Uterus (tissue), 2 donors: ENCODE measurements around the gene FAM110D.

Experiments
- POLR2A ChIP-seq, 2 donors: fragments of 450-650 bp; IDR thresholded peaks; one replicate each; pipeline ENCODE4 v1.6.1; 2016; ENCODE audit warnings: antibody characterized with exemption in 2 of 2, mild to moderate bottlenecking in 1 of 2, moderate library complexity in 1 of 2
- TF ChIP-seq, protein P1 (sequence below), 4 experiments: fragments of 200-600 bp in 2 of 4; fragments of 450-650 bp in 2 of 4; sonication (generic) in 2 of 4; IDR thresholded peaks; one replicate each; pipeline ENCODE4 v1.5.1; 2016 to 2019; ENCODE audit warnings: antibody characterized with exemption in 4 of 4, mild to moderate bottlenecking in 2 of 4, moderate library complexity in 1 of 4

DNA sequence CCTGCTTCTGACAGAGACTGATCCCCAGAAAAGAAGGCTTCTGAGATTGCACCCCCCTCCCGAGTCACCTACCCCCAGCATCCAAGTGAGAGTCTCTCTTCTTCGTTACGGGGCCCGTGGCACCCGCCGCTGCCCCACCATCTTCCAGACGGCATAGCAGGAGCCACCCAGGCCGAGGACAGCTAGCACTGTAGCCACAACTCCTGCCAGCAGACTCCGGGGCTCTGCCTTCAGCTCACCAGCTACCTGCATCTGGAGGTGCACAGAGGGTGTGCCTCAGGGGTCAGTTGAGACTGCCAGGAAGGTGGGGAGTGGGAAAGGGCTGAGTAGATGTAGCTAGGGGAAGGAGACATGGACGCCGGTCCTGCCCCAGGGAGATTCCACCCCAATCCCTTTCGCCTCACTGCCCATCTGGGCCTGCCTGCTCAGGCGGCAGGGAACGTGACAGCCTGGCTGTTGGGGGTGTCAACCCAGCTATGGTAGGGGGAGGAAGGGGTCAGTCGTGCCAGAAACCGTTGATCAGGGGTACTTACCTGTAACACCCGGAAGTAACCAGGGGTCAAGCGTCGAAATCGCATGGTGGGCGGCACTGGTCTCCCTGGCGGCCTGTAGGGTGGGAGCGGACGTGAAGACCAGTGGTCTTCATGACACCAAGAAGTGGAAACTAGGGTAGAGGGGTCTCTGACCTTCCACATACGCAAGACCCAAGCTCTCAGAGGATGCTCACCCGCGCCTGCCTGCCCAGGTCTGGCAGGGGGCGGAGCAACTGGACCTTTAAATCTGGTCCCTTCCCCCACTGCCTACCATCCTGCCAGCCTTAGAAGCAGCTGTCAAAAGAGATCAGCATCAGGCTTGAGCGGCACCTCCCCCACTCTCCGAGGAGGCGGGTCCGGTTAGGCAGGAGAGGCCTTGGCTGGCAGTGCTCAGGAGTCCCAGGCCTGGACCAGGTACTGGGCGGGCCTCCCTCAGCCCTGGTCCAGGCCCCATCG is 12.5 kb downstream of the FAM110D start, which contains the start of gene ZNF593OS:
- no peak for TF ChIP-seq POLR2A (IDR thresholded peaks at IDR 0.05)
- TF ChIP-seq, protein P1, sequence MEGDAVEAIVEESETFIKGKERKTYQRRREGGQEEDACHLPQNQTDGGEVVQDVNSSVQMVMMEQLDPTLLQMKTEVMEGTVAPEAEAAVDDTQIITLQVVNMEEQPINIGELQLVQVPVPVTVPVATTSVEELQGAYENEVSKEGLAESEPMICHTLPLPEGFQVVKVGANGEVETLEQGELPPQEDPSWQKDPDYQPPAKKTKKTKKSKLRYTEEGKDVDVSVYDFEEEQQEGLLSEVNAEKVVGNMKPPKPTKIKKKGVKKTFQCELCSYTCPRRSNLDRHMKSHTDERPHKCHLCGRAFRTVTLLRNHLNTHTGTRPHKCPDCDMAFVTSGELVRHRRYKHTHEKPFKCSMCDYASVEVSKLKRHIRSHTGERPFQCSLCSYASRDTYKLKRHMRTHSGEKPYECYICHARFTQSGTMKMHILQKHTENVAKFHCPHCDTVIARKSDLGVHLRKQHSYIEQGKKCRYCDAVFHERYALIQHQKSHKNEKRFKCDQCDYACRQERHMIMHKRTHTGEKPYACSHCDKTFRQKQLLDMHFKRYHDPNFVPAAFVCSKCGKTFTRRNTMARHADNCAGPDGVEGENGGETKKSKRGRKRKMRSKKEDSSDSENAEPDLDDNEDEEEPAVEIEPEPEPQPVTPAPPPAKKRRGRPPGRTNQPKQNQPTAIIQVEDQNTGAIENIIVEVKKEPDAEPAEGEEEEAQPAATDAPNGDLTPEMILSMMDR (IDR thresholded peaks at IDR 0.05) = no peak
